ENCODE data around the gene ALG12. TPM values are rescaled to one million over a fixed set of nuclear protein-coding genes. Genes with fewer than 3 reads are reported as not detected.
A peak's percentile ranks its signal among the peaks of the same experiment; 100 is the strongest.
"Not testable (repeated sequence)": the region's sequence is repeated elsewhere in the genome, so short reads cannot be mapped to it uniquely, and the experiment has no call there.

Gene ALG12
- total RNA-seq, 1 donor from 2014 or later, result 36.7 TPM

GRCh38 chr22:49867303-49868265, 50.7 kb downstream of the ALG12 start:
- DNase-seq (ENCODE audit: low spot score), result no peak

- no peak for DNase-seq (ENCODE audit: low spot score)
Observed at GRCh38 chr22:49866646-49867045, 51.6 kb downstream of the ALG12 start.

- DNase-seq (ENCODE audit: low spot score), result no peak
Observed at GRCh38 chr22:49866134-49866533, 52.1 kb downstream of the ALG12 start.

DNA sequence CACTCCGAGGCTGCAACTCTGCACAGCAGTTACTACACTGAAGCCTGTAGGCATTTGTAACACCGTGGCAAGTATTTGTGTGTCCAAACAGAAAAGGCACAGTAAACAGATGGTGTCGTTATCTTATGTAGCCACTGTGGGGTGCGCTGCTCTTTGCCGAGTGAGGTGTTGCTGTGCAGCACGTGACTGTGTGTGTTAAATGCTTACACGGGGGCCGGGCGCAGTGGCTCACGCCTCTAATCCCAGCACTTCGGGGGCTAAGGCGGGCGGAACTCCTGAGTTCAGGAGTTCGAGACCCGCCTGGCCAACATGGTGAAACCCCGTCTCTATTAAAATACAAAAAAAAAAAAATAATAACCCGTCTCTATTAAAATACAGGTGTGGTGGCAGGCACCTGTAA, 53.1 kb downstream of the ALG12 start:
- DNase-seq (ENCODE audit: low spot score), result no peak

- no peak for DNase-seq (ENCODE audit: low spot score)
Observed at GRCh38 chr22:49863931-49864330, 54.3 kb downstream of the ALG12 start.

GRCh38 chr22:49862496-49862776, 55.8 kb downstream of the ALG12 start:
- no peak for DNase-seq (ENCODE audit: low spot score)

GRCh38 chr22:49861642-49862495, 56.4 kb downstream of the ALG12 start:
- no peak for DNase-seq (ENCODE audit: low spot score)

DNA sequence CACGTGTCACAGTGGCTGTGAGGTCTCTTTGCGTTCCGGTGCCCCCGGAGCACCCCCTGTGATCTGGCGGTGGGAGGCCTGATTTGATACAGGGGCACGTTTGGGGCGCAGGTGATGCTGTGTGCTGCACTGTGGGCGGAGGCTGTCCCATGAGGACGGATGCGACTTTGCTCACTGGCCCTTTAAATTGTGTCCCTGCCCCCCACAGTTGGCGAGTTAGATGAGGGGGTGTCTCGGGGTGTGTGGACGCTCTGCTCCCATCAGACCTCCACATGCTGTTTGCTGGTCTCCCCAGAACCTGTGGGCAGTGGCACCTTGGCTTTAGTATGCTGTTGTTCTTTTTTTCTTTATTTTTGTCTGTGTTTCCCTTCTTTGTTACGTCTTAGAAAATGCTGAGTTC, 59.4 kb downstream of the ALG12 start:
- no peak for DNase-seq (ENCODE audit: low spot score)

- no peak for DNase-seq (ENCODE audit: low spot score)
Observed at GRCh38 chr22:49856766-49857618, 61.2 kb downstream of the ALG12 start.

DNA sequence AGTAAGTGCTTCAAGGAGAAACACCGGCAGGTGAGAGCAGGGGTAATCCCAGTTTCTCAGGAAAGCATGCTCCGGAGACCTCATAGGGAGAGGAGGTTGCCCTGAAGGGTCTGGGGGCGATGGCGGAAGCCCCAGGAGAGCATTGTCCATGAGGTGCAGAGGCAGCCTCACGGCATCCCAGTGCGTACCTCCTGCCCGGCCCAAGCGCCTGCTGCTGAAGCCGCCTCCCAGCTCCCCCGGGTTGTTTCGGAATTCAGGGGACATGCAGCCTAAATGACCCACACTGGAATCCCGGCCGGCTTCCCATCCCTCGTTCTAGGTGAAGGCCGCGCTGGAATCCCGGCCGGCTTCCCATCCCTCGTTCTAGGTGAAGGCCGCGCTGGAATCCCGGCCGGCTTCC, 61.9 kb downstream of the ALG12 start:
- DNase-seq (ENCODE audit: low spot score), result no peak

GRCh38 chr22:49855251-49855911, 62.9 kb downstream of the ALG12 start:
- DNase-seq (ENCODE audit: low spot score), result no peak

- DNase-seq (ENCODE audit: low spot score), result no peak
Observed at GRCh38 chr22:49853981-49854831, 64.0 kb downstream of the ALG12 start.

DNA sequence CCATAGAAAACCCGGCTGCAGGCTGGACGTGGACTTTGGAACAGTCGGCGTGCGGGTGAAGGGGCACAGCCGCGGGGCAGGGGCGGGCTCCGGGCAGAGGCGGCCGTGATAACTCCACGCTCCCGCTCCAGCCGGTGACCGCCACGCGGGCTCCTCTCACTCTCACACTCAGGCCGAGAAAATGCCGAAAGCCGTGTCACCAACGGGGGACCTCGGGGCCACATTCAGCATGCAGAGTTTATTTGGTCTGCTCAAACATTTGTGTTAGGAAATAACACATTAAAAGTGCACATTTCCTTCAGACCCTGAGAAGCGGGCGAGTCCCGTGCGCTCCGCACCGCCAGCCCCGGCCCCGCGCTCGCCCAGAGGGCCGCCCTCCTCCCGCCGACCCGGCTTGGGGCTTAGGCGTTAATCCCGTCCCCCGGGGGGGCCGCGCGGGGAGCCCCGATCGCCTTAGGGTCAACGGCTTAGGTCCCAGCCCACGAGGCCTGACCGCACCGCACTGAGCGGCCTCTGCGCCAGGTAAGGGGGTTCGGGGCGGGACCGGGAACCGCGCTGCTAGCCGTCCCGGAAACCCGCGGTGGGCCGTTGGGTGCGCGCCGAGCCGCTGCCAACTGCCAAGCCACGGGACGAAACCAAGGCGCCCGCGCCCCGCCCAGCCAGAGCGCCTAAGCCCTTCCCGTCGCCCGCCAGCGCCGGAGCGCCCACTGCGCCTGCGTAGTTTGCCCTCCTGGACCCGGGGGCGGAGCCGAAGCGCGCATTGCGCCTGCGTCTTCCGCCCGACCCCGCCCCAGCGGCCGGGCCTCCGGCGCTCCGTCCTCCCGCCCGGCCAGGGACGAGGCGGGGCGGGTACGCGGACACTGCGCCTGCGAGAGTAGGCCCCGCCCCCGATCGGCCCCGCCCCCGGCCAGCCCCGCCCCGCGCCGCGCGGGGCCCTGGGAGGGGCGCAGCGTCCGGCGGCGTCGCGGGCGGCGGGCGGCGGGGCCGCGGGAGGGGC, 65.0 kb downstream of the ALG12 start, which contains the start of gene ZBED4:
Gene ZBED4, plus strand, starts transcription at position 947 of the 997 bp plus-strand sequence. CDS start 29,819 bp downstream, outside the sequence.
- DNase-seq (ENCODE audit: low spot score), result peak; percentile 98

GRCh38 chr22:49852568-49852897, 65.7 kb downstream of the ALG12 start:
- DNase-seq (ENCODE audit: low spot score), result not testable (repeated sequence)

GRCh38 chr22:49850959-49851802, 67.1 kb downstream of the ALG12 start:
- DNase-seq (ENCODE audit: low spot score), result no peak

Data from mucosa of gallbladder (tissue), 1 donor.